GM21423 (cell line): ENCODE measurements around the gene TMEM130.
A peak's percentile ranks its signal among the peaks of the same experiment; 100 is the strongest.

Experiments used
- ATAC-seq: cut with Tn5 transposase; IDR thresholded peaks from one replicate; pipeline ENCODE4 v1.9.1; 2021; ENCODE audit warnings: mild to moderate bottlenecking, moderate library complexity; ENCODE audit not compliant: unreplicated experiment

The TMEM130 gene, protein sequence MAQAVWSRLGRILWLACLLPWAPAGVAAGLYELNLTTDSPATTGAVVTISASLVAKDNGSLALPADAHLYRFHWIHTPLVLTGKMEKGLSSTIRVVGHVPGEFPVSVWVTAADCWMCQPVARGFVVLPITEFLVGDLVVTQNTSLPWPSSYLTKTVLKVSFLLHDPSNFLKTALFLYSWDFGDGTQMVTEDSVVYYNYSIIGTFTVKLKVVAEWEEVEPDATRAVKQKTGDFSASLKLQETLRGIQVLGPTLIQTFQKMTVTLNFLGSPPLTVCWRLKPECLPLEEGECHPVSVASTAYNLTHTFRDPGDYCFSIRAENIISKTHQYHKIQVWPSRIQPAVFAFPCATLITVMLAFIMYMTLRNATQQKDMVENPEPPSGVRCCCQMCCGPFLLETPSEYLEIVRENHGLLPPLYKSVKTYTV

DNA sequence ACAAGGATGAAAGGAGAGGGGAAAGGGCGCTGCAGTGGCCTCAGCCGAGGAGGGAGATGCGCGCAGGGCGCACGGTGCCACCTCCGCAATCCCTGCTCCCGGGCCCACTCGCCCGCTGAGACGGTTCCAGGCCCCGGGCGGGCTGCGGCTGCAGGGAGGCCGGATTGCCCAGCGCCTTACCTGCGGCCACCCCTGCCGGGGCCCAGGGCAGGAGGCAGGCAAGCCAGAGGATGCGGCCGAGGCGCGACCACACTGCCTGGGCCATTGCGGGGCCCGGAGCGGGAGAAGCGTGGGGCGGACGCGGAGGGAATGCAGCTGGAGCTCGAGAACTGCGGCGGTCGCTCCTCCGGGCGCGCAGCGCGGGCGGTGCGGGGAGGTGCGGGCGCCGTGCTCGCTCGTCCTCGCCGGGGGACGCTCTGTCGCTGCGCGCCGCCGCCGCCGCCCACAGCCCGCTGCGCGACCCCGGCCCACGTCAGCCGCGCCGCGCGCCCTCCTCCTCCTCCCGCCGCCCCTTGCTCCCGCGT, at the start of gene TMEM130:
Gene TMEM130 (minus strand): TSS at position 418 of the 524 bp plus-strand sequence. CDS start 153 bp downstream, at position 265.
- ATAC-seq, result no peak

DNA sequence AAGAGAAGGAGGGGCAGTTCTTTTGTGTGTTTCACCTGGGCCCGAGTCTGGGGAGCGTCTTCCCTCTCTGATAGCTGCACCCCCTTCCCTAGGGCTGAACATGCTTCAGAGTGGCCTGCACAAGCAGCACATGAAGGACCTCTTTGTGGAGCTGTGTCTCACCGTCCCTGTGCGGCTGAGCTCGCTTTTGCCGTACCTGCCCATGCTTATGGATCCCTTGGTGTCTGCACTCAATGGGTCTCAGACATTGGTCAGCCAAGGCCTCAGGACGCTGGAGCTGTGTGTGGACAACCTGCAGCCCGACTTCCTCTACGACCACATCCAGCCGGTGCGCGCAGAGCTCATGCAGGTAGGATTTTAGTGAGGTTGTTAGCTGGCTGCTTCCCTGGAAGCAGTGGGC, 47.5 kb upstream of the TMEM130 start:
- ATAC-seq, result no peak

DNA sequence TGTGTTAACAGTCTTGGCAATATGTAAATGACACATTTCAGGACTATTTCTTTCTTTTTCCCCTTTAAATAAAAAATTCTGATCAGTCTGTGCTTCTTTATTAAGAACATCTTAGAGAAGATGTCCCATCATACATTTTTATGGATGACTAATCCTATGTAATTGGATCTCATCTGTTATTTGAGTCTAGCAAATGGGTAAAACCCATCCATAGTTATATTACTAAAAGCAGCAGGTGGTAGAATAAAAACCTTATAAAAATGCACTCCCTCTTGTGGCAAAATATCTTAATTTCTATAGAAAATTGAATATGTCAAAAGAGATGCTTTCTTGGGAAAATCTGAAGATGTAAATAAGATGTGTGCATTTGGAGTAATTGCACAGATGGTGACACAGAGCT, 43.8 kb upstream of the TMEM130 start:
- ATAC-seq, result no peak

DNA sequence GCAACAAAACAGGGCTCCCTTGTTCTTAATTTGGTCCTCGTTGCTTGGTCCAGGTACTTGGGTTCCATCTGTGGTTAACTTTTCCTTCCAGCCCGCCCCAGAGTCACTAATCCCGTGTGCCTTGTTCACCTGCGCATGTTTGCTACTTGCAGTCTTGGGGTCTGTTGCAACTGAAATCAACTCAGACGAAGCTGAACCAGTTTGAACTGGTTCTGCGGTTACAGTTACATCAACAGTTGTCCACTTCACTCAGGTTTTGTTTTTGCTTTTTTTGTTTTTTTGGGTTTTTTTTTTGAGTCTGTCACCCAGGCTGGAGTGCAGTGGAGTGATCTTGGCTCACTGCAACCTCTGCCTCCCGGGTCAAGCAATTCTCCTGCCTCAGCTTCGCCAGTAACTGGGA, 43.2 kb upstream of the TMEM130 start:
- ATAC-seq, result no peak

DNA sequence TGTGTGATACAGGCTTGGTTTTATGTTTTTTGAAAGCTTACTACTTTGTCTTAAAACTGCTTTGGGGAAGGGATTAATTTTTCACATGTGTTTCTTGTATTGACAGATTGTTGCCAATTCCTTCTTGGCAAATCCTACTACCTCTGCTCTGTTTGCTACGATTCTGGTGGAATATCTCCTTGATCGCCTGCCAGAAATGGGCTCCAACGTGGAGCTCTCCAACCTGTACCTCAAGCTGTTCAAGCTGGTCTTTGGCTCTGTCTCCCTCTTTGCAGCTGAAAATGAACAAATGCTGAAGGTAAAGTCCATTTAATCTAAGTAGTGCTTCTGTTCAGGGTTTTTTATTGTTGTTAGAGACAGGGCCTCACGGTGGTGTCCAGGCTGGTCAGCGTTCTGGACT, 42.1 kb upstream of the TMEM130 start:
- ATAC-seq, result no peak

DNA sequence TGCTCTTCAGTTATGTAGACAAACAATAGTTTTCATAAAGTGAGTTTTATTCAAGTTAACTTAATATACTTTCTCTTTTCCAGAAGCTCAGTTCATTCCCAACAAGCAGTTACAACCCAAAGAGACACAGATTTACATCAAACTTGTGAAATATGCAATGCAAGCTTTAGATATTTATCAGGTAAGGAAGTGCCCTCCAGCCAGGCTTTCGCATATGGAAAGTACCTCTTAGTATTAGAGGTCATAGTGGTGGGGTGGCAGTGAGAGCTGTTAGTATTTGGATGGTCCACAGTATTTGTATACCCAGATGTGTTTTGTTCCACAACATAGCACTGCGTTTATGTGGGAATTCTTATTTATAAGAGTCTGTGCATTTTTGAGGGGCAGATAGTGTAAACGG, 40.6 kb upstream of the TMEM130 start:
- ATAC-seq, result no peak

DNA sequence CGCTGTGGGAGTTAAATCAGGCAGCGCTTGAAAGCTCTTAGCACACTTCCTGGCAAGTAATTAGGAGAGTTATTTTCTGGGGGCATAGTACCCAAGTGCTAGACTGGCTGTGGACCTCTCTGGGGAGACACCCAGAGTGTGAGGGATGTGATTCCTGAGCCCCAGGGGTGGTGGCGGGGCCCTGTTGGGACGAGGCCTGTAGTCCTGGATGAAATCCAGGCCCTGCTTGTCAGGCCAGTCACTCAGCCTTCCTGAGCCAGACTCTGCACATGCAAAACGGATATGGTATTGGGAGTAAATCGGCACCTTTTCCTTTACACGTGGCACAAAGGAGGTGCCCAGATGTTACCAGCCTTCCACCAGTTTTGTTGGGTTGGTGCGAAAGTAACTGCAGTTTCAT, 39.7 kb upstream of the TMEM130 start:
- ATAC-seq, result no peak

DNA sequence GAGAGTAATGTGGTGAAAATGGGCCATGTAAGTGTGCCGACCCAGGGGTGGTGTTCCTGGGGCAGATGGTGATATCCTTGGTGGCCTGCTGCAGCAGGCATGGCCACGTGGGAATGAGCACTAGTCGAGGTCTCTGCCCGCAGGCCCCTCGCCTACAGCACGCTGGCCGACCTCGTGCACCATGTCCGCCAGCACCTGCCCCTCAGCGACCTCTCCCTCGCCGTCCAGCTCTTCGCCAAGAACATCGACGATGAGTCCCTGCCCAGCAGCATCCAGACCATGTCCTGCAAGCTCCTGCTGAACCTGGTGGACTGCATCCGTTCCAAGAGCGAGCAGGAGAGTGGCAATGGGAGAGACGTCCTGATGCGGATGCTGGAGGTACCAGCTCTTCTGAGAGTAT, 38.8 kb upstream of the TMEM130 start:
- ATAC-seq, result no peak

DNA sequence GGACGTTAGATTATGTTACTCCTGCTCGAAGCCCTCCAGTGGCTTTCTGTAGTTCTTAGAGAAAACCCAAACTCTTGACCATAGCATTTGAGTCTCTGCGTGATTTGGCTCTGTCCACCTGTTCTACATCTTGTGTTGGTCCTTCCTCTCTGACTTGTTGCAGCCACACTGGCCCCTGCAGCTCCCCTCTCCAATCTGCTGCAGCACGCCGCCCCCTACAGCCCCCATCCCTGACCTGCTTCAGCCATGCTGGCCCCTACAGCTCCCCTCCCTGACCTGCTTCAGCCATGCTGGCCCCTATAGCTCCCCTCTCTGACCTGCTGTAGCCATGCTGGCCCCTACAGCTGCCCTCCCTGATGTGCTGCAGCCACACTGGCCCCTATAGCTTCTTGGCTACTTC, 37.8 kb upstream of the TMEM130 start:
- no peak for ATAC-seq

DNA sequence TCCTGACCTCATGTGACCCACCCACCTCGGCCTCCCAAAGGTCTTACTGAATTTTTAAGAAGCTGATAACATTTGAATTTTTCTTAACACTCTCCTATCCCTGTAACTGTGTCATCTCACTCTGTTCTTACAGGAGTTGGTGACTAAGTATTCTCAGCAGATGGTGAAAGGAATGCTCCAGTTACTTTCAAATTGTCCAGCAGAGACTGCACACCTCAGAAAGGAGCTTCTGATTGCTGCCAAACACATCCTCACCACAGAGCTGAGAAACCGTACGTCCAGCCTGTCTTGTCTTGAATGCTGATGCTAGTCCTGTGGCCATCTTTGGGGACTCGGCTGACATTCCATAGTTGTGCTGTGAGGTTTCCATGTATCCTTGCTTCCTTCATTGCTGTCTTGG, 33.4 kb upstream of the TMEM130 start:
- no peak for ATAC-seq

DNA sequence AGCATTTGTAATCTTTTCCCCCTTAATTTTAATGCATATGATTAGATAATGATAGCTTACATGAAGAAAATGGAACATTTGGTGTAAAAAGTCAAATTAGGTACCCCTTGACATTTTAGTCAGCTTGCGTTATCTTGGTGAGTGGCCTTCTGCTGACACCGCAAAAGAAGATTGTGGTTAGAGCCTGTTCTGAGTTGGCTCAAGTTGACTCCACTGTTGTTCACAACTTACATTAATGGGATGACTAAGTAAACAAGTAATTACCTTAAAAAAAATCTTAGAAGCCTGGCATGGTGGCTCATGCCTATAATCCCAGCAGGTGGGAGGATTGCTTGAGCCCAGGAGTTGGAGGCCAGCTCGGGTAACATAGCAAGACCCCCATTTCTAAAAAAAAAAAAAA, 32.7 kb upstream of the TMEM130 start:
- ATAC-seq, result no peak

DNA sequence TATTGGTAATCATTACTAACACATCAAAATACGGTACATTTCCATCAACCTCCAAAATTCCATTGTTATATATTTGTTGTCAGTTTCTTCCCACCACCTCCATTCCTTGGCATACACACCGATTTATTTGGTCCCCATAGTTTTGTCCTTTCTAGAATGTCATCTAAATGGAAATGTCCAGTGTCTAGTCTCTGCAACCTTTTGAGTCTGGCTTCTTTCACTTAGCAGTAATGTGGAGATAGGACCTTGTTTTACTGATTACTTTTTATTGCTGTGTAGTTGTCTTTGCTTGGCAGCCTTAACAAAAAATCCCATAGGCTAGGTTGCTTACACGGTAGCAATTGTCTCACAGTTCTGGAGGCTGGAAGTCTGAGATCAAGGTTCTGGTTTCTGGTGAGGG, 31.0 kb upstream of the TMEM130 start:
- no peak for ATAC-seq

DNA sequence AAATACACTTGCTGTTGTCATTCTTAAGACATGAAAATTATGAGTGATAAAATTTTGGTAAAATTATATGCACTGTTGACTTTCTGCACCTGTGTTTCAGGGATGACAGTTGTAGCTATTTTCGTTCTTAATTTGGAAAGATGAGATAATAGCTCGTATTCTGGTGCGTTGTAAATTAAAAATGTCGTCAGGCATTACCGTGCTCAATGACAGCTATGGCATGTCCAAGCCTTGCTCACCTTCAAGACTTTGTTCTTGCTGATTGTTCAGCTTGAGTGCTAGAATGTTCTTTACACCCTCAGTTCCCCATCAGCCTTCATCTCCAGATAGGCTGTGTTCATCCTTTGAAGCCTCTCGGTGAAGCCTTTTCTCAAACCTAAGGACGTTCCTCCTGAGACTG, 30.0 kb upstream of the TMEM130 start:
- no peak for ATAC-seq

DNA sequence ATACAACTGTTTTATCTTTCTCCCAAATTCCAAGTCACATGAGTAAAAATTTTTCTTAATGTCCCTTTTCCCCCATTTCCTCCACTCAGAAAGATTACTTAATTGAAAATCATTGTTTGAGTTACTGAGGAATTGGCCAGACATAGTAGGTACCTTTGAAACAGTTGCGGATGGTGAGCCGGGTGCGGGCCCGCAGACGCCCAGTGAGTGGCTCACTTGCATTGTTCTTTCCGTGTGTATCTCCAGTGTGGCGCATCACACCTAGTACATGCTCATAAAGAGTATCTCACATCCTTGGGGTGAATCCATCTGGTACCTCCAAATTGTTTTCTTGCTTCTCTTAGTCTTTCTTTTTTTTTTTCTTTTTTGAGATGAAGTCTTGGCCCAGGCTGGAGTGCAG, 22.8 kb upstream of the TMEM130 start:
- no peak for ATAC-seq

DNA sequence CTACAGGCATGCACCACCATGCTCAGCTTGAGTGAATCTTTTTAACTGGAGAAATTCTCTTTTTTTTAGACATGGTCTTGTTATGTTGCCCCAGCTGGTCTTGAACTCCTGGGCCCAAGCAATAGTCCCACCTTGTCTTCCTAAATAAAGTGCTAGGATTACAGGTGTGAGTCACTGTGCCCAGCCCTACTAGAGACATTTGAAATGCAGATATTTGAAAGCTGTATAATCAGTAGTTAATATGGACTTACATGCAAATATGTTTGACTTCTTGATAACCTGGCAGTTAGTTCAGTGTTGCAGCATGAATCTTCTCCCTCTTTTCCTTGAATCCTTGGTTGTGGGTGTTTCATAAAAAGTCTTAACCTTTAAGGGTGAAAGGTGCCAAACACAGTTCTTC, 17.2 kb upstream of the TMEM130 start:
- no peak for ATAC-seq

DNA sequence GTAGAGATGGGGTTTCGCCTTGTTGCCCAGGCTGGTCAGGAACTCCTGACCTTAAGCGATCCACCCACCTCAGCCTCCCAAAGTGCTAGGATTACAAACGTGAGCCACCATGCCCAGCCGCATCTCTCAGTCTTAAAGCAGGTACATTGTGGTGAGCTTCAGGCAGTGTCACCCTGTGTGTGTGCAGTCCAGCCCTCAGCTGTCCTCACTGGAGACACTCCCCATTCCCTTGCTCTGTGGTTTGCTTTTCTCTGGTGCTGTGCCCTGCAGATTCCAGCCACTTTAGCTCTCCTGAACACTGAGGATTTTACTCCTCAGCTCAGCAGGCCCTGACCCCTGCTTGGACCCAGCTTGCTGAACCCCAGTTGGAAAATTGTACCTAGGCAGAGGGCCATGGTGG, 14.6 kb upstream of the TMEM130 start:
- ATAC-seq, result no peak

DNA sequence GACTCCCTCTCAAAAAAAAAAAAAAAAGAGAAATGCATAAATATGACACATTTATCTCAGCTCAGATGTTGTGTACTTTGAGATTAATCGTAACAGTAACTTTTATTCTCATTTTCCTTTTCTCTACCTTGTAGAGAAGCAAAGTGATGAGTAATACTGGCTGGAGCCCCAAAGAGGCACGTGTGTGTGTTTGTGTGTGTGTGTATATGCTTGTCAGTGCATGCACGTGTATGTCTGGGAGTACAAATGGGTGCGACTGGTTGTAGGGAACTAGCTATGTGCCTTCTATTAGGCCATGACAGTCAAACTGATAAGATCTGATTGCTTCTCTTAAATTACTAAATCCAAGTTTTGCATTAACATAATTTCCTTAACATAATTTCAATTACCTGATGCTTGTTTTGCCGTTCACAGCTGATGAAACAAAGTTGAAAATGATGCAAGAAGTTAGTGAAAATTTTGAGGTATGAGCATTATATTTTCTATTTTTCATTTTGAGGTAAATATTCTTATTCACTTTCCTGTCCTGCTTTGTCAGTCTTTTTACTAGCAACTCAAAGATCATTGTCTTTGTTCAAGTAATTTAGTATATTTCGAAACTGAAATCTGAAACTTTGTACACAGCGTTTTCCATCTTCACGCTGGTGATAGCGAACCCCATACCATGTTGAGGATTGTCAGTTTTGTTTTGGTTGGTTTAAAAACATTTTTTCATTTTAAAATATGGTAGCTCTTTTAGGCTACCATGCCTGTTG, 11.9 kb upstream of the TMEM130 start:
- no peak for ATAC-seq

DNA sequence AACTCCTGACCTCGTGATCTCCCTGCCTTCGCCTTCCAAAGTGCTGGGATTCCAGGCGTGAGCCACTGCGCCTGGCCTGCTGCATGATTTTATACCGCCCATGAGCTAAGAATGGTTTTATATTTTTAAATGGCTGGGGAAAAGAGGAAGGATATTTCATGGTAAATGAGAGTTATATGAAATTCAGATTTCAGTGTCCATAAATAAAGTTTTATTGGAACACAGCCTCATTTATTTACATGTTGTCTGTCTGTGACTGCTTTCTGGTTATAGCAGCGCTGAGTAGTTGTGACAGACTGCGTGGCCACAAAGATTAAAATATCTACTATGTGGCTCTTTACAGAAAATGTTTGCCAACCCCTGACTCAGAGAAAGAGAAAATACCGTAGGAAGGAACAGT, 10.7 kb upstream of the TMEM130 start:
- ATAC-seq, result no peak

DNA sequence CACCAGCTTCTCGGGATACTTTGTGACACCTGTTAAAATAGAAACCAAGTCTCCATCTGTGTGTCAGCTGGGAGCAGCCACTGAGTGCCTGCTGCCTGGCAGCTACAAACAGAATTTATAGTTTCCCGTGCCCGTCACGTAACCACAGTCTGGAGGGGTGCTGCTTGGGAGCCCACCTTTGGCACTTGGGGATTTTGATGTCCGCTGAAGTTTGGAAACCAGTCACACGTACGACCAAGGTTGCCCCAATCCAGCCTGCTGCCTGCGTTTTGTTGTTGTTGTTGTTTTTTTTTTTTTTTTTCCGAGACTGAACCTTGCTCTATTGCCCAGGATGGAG, 10.1 kb upstream of the TMEM130 start:
- ATAC-seq, result no peak

DNA sequence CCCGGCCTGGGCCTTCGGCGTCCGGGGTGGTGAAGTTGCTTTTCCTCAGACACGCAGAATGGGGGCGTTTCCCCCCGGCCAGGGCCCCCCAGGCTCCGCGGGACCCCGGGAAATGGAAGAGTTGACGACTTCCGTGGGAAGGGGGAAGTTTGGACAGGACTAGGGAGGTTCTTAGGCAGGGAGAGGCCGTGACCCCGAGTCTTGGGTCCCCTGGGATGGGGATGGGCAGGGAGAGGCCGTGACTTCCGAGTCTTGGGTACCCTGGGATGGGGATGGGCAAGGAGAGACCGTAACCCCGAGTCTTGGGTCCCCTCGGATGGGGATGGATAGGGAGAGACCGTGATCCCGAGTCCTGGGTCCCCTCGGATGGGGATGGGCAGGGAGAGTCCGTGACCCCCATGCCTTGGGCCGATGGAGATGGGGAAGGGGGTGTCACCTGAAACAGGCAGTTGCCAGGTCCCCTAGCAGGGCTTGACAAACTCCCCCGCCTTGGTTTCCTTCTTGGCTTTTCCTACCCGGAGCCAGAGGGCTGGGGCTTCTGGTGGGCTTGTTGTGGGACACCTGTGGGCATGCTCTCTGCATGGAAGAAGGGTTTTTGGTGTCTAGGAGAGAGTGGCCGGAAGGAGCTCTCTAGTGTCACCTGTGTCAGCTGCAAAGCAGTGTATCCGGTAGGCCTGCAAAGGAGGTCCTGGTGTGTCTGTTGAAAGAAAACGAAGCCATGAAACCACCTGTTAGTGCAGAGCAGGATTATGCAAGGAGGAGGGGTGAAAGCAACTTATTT, 9.6 kb upstream of the TMEM130 start:
- ATAC-seq, result peak; percentile 81

DNA sequence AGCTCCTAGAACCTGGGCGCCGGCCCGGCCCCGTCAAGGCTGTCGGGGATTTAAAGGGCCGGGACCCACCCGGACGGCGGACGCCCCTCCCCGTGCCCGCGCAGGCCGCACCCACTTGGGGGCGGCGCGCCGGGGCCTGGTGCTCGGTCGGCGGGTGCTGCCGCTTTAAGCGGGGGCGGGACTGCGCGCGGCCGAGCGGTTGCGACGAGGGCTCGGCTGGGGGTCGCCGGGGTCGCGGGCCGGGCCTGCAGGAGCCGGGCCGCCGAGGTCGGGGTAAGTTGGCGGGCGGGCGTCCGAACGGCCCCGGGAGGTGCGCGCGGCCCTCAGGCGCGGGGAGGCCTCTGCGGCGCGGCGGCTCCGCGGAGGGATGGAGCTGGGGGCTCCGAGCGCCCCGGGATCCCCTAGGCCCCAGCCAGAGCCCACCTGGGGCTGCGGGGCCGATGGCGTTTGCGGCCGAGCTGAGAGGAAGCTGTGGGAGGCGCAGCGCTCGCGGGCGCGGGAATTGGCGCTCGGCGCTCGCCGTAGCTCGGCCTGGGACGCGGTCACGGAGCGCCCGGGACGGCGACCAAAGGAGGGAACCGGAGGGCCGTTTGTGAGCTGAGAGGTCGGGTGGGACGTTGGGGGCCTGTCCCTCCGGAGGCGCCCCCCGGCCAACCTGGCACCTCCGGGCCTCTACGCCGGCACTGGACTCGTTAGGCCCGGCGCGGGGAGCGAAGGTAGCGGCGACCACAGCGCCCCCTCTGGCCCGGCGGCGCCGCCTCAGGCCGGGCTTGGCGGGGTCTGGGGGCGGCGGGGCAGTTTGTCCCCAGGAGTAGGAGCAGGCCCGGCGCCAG, 8.8 kb upstream of the TMEM130 start, which contains the start of gene TRRAP:
Gene TRRAP (plus strand): TSS at position 168 of the 833 bp plus-strand sequence. CDS start 2,619 bp downstream, outside the sequence.
- ATAC-seq, result peak; percentile 64
